ENCODE data around the gene FARP2. TPM values are rescaled to one million over a fixed set of nuclear protein-coding genes. Genes with fewer than 3 reads are reported as not detected.

FARP2 gene
- total RNA-seq, 4 donors from 2014 or later: 42.7 to 229 (median 93.2) TPM

DNA sequence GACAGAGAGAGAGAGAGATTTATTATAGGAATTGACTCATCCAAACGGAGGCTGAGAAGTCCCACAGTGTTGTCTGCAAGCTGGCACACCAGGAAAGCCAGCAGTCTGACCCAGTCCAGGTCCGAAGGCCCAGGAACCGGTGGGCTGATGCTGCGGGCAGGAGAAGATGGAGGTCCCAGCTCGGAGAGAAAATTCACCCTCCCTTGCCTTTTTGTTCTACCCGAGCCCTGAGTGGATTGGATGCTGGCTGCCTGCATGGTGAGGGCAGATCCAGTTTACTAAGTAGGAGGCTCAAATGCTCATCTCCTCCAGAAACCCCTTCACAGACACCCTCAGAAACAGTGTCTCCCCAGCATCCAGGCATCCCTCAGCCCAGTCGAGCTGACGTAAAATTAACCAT is 174.5 kb downstream of the FARP2 start:
- Histone ChIP-seq H3K36me3 (no peaks in the 10 kb centered on the region), H3K27me3 (no peaks in the 10 kb centered on the region), H3K27ac (no peak overlapping the region), H3K4me3 (no peak overlapping the region), H3K9me3 (peaks cover 0 to 10% (median 0%) of the 10 kb centered on the region in 4 donors), H3K4me1 (no peaks in the 10 kb centered on the region)
- no peak for DNase-seq (ENCODE audit: low spot score in 2 of 2)
- WGBS, 2 donors: 70 to 73% methylated on average over 8 of the region's 8 CpGs
- no peak for TF ChIP-seq POLR2A (IDR thresholded peaks at IDR 0.05)
- TF ChIP-seq CTCF (IDR thresholded peaks at IDR 0.05): no peak
- TF ChIP-seq EP300 (IDR thresholded peaks at IDR 0.05): no peak

DNA sequence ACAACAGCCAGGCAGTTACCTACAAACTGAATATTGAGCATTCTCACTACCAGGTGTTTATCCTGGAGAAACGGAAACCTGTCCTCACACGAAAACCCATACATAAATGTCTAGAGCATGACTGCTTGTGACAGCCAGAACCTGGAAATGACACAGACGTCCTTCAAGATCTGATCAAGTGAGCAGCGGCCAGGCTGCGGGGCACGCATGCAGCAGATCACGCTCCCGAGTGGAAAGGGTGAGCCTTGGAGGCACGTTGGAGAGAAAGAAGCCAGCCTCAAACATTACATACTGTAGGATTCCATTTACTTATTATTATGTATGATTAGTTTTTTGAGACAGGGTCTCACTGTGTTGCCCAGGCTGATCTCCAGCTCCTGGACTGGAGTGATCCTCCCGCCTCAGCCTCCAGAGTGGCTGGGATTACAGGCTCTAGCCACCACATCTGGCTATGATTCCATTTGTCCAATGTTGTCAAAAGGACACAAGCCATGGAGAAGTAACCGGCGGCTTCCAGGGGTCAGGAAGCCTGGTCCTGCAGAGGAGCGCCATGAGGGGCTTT is 175.2 kb downstream of the FARP2 start:
- no peak for TF ChIP-seq POLR2A (IDR thresholded peaks at IDR 0.05)
- TF ChIP-seq CTCF (IDR thresholded peaks at IDR 0.05): no peak
- no peak for TF ChIP-seq EP300 (IDR thresholded peaks at IDR 0.05)
- Histone ChIP-seq H3K4me3 (no peak overlapping the region), H3K27me3 (no peaks in the 10 kb centered on the region), H3K4me1 (no peaks in the 10 kb centered on the region), H3K27ac (no peak overlapping the region), H3K9me3 (peaks cover 0 to 4% (median 0%) of the 10 kb centered on the region in 4 donors), H3K36me3 (no peaks in the 10 kb centered on the region)
- WGBS, 2 donors: 79 to 81% methylated on average over 13 of the region's 13 CpGs
- no peak for DNase-seq (ENCODE audit: low spot score in 2 of 2)

GRCh38 chr2:241532168-241532567 is 176.1 kb downstream of the FARP2 start:
- Histone ChIP-seq H3K27ac (no peak overlapping the region), H3K4me3 (no peak overlapping the region), H3K9me3 (no peaks in the 10 kb centered on the region), H3K36me3 (no peaks in the 10 kb centered on the region), H3K4me1 (no peaks in the 10 kb centered on the region), H3K27me3 (no peaks in the 10 kb centered on the region)
- WGBS, 2 donors: 90 to 91% methylated on average over 8 of the region's 8 CpGs
- DNase-seq (ENCODE audit: low spot score in 2 of 2): no peak
- no peak for TF ChIP-seq CTCF (IDR thresholded peaks at IDR 0.05)
- TF ChIP-seq POLR2A (IDR thresholded peaks at IDR 0.05): no peak
- TF ChIP-seq EP300 (IDR thresholded peaks at IDR 0.05): no peak

DNA sequence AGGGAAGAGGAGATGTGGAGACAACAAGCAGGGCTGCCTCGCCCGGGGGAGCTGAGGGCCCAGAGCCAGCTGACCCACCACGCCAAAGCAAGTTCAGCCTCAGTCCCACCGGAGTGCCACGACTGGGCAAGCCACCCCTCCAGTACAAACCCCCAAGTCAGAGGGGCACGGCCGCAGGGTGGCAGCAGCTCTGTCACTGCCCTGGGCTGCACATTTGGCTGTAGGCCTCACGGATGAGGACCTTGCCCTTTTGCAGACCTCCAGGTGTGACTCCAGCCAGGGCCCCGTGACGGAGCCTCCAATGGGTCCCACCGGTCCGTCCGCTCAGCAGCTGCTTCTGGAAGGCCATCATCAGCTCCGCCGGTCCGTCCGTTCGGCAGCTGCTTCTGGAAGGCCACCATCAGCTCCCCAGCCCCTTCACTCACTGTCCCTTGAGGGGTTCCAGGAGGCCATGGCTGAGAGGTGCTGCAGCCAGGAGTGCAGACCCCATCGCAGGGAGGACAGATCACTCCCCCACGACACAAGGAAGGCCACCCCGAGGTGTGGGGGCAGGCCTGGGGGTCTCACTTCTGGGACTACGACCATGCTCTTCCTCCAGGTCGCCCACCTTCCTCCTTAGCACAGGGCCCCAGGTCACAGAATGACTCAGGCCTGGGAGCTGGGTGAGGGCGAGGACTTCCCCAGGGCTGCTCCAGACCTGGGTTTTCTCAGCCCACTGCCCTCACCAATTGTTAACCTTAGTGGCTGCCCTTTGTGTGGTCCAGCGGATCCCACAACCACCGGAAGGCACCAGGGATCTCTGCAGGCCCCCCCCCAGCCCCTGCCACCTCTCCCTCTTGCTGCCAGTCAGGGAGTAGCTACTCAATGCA is 176.9 kb downstream of the FARP2 start:
- H3K36me3 ChIP-seq: no peaks in the 10 kb centered on the region
- no peaks in the 10 kb centered on the region for H3K27me3 ChIP-seq
- TF ChIP-seq CTCF (IDR thresholded peaks at IDR 0.05) (no peak), EP300 (IDR thresholded peaks at IDR 0.05) (no peak), POLR2A (IDR thresholded peaks at IDR 0.05) (no peak)
- no peak overlapping the region for H3K4me3 ChIP-seq
- no peak for DNase-seq (ENCODE audit: low spot score in 2 of 2)
- H3K9me3 ChIP-seq: no peaks in the 10 kb centered on the region
- H3K27ac ChIP-seq: no peak overlapping the region
- 86 to 88% methylated on average over 18 to 22 of the region's 26 CpGs for WGBS, 2 donors
- no peaks in the 10 kb centered on the region for H3K4me1 ChIP-seq

DNA sequence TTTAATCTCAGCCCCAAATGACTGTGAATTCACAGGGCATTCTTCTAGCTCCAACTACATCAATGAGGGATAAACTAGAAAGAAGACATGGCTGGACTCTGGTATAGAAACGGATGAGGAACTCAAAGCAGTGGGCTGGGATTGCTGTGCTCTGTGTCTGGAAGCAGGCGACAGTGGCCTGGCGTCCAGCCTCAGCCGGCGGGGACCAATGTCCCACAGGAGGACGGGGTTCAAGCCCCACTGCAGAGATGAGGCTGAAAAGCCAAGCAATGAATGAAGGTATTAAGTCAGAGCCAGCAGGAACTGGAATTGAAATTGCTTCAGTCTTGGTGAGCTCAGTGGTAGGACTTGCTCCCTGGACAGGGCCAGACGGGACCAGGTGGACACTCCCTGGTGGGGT is 178.2 kb downstream of the FARP2 start:
- Histone ChIP-seq H3K36me3 (no peaks in the 10 kb centered on the region), H3K4me3 (no peak overlapping the region), H3K27me3 (no peaks in the 10 kb centered on the region), H3K27ac (no peak overlapping the region), H3K9me3 (no peaks in the 10 kb centered on the region), H3K4me1 (no peaks in the 10 kb centered on the region)
- no peak for DNase-seq (ENCODE audit: low spot score in 2 of 2)
- TF ChIP-seq EP300 (IDR thresholded peaks at IDR 0.05) (no peak), POLR2A (IDR thresholded peaks at IDR 0.05) (no peak), CTCF (IDR thresholded peaks at IDR 0.05) (no peak)
- 77 to 83% methylated on average over 7 of the region's 7 CpGs for WGBS, 2 donors
